Dermis blood vessel endothelial cell (primary cell): ENCODE measurements around the gene SECTM1. TPM values are rescaled to one million over a fixed set of nuclear protein-coding genes. Genes with fewer than 3 reads are reported as not detected.
A peak's percentile ranks its signal among the peaks of the same experiment; 100 is the strongest.

Experiments
- DNase-seq: peaks from one replicate; pipeline ENCODE4 v3.0.0; 2010
- total RNA-seq: library from RNA; depleted of rRNA; stranded (reverse); fragments of >200 nt; gene quantifications from 2 replicates; pipeline ENCODE4 v1.2.3, GENCODE V29; 2014

SECTM1 gene
- total RNA-seq, 1 donor from 2014 or later = 3.6 TPM

- DNase-seq = no peak
These were observed 13.1 kb upstream of the SECTM1 start for GRCh38 chr17:82346342-82347300.

GRCh38 chr17:82345151-82345976, 11.8 kb upstream of the SECTM1 start:
- DNase-seq = no peak

GRCh38 chr17:82344175-82344907, 10.8 kb upstream of the SECTM1 start:
- no peak for DNase-seq

GRCh38 chr17:82343560-82343959, 10.0 kb upstream of the SECTM1 start:
- no peak for DNase-seq

- DNase-seq = no peak
These were observed 9.0 kb upstream of the SECTM1 start for GRCh38 chr17:82342361-82343079.

- no peak for DNase-seq
These were observed 6.3 kb upstream of the SECTM1 start for GRCh38 chr17:82339634-82340580.

GRCh38 chr17:82338858-82339633, 5.5 kb upstream of the SECTM1 start:
- peak; percentile 73 for DNase-seq

- peak; percentile 33 for DNase-seq
These were observed 1.2 kb upstream of the SECTM1 start for GRCh38 chr17:82334622-82335394.

GRCh38 chr17:82334204-82334621, 647 bp upstream of the SECTM1 start:
- no peak for DNase-seq

- peak; percentile 24 for DNase-seq
These were observed 792 bp downstream of the SECTM1 start for GRCh38 chr17:82332669-82333278.

GRCh38 chr17:82331345-82331939, 2.1 kb downstream of the SECTM1 start:
- DNase-seq = no peak

- DNase-seq = peak; percentile 46
These were observed 3.0 kb downstream of the SECTM1 start for GRCh38 chr17:82330322-82331239.

- DNase-seq = no peak
These were observed 3.8 kb downstream of the SECTM1 start for GRCh38 chr17:82329683-82330321.

GRCh38 chr17:82328994-82329507, 4.5 kb downstream of the SECTM1 start:
- no peak for DNase-seq

- no peak for DNase-seq
These were observed 5.2 kb downstream of the SECTM1 start for GRCh38 chr17:82328141-82328993.
